HG02973 (cell line): ENCODE measurements around the gene SELENOO.

ENCODE experiments used
- ATAC-seq: cut with Tn5 transposase; IDR thresholded peaks from one replicate; pipeline ENCODE4 v1.9.1; 2021; ENCODE audit warnings: moderate library complexity; ENCODE audit not compliant: unreplicated experiment

The SELENOO gene

DNA sequence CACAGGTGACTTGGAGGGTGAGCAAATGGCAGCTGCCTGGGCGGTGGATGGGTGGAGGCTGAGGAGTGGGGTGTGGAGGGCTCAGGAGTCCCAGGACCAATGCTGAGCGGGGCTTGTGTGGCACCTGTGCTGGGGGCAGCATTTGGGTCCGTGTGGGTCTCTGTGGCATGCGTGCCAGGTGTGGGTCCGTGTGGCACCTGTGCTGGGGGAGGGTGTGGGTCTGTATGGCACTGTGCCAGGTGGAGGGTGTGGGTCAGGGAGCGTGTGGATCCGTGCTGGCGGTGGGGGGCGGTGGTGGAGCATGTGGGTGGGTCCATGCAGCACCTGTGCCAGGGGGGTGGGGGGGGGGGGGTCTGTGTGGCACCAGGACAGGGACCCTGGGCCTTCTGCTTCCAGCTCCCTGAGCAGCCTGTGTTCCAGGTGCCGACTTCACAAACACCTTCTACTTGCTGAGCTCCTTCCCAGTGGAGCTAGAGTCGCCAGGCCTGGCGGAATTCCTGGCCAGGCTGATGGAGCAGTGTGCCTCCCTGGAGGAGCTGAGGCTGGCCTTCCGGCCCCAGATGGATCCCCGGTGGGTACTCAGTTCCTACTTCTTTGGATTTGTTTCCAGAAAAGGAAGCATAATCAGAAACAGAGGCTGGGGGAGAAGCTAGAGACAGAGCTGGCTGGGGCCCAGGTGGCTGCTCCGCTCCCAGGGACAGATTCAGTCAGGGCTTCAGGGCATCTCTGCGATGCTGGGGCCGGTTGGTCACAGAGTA lies 14.7 kb downstream of the SELENOO start:
- no peak for ATAC-seq

DNA sequence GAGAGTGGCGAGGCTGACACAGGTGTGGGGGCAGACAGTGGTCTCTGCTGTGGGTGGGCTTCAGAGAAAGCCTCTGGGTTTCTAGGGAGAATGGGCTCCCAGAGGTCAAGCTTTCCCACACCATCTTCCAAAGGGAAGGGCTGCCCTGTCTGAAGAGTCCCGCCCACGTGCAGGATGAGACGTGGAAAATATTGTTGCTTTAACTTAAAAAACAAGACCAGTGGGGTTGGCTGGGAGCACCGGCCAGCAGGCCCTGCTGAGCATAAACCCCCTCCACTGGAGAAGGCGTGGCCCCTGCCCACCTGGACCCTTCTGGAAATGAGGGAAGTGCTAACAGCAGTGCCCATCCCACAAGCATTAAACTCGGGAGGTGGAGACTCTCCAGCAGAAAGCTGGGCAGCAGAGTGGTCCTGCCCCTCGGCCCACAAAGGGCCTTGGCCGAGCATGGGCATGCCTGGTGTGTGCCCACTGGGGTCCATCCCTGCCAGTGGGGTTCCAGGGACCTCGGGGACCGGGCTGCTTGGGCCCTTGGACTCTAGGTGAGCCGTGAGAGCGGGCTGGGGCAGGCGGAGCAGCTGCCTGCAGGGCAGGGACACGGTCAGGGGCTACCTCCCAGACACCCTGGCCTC lies 15.4 kb downstream of the SELENOO start:
- ATAC-seq, result no peak

- ATAC-seq, result no peak
These were observed 16.1 kb downstream of the SELENOO start for GRCh38 chr22:50216684-50217520.

- no peak for ATAC-seq
These were observed 16.8 kb downstream of the SELENOO start for GRCh38 chr22:50217543-50218152.

- ATAC-seq, result no peak
These were observed 17.6 kb downstream of the SELENOO start for GRCh38 chr22:50218153-50218995.

- no peak for ATAC-seq
These were observed 18.4 kb downstream of the SELENOO start for GRCh38 chr22:50218996-50219727.

DNA sequence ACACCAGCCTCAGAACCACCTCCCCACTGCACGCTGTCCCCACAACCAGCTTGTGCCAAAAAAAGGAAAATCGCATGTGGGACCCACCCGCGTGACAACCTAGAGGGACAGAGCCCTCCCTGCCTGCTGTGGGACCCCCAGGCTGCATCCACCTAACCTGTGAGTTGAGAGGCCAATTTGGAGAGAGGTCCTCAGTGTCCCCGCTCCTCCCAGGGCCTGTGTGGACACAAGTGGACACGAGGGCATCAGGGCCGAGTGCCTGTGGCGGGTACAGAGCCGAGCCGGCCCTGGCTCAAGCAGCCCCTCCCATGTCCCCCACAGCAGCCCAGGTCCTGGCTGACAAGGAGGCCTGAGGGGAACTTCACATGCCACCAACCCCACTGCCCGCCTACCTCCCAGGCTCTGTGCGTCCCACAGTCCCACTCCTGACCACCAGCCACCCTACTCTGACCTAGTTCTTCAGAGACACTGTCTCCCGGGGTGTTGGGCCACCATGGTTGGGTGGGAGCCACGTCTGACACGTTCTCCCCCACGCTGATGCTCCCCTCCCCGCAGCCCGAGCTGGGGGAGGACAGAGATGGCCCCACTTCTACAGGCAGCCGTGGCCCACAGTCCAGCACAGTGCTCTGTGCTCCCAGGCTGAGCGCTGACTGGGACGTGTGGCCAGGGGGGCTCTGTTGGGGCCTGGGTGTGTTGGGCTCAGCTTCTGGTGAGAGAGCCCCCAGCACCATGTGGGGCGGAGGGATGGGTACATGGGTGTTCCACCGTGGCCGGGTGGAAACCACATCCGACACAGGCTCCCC lies 19.2 kb downstream of the SELENOO start:
- ATAC-seq, result no peak

DNA sequence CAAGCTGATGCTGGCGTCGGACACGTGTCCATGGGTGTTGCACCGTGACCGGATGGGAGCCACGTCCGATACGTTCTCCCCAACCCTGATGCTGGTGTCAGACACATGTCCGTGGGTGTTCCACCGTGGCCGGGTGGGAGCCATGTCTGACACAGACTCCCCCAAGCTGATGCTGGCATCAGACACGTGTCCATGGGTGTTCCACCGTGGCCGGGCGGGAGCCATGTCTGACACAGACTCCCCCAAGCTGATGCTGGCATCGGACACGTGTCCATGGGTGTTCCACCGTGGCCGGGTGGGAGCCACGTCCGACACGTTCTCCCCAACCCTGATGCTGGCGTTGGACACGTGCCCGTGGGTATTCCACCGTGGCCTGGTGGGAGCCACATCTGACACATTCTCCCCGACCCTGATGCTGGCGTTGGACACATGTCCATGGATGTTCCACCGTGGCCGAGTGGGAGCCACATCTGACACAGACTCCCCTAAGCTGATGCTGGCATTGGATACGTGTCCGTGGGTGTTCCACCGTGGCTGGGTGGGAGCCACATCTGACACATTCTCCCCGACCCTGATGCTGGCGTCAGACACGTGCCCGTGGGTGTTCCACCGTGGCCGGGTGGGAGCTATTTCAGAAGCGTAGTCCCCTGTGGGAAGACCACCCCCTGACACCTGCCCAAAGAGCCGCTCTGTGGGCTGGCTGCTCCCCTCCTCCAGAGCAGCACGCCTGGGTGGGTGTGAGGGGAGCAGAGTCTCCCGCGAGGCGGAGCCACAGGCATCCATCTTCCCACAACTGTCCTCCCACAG lies 20.0 kb downstream of the SELENOO start:
- ATAC-seq, result no peak

DNA sequence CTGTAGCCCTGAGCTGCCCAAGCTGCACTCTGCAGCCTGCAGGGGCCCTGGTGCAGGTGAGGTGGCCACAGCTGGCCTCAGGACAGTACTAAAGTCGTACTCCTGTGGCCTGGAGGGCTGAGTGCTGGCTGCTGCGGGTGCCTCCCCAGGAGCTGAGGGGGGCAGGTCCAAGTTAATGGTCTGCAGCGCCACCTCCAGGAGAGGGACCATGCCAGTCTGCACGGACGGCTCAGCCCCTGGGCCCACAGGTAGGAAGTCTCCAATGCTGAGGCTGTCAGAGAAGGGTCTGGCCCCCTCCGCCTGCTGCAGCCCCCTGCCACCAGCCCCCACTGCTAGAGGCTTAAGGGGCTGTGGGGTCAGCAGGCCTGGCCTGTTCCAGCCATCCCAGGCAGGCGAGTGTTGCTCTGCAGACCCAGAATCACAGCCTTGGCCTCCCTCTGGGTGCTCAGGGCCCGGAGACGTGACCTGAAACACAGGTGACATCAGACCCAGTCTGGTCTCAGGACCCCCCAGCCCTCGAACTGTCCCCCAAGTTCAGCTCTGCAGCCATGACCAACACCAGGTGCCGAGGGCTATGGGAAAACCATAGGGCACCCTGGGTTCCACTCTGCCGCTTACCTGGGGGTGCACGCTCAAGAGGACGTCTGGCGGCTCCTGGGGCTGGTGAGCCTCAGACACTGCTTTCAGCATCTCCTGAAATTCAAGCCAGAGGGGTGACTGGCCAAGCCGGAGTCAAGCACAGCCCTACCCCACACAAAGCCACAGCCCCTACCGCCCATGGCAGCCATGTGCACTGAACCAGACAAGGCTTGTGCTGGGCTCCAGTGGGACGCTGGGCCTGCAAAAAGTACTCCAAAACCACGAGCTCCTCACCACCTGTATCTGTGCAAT lies 20.8 kb downstream of the SELENOO start:
- no peak for ATAC-seq

GRCh38 chr22:50222508-50222907 lies 21.7 kb downstream of the SELENOO start:
- no peak for ATAC-seq

GRCh38 chr22:50224071-50224470 lies 23.3 kb downstream of the SELENOO start:
- no peak for ATAC-seq

- no peak for ATAC-seq
These were observed 24.6 kb downstream of the SELENOO start for GRCh38 chr22:50225200-50225969.

- ATAC-seq, result no peak
These were observed 25.5 kb downstream of the SELENOO start for GRCh38 chr22:50226063-50226874.

DNA sequence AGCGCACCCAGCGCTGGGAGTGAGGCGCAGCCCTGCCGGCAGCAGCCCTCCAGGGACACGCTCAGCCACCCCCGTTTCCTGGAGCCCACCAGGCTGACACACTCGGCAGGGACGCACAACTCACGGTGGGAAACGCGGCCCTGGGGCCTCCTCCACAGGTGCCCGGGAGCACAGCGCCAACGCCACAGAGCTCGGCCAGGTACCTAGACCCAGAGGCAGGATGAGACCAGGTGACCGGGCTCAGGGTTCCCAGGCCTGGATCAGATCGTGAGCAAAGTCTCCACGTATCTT lies 26.0 kb downstream of the SELENOO start:
- no peak for ATAC-seq

DNA sequence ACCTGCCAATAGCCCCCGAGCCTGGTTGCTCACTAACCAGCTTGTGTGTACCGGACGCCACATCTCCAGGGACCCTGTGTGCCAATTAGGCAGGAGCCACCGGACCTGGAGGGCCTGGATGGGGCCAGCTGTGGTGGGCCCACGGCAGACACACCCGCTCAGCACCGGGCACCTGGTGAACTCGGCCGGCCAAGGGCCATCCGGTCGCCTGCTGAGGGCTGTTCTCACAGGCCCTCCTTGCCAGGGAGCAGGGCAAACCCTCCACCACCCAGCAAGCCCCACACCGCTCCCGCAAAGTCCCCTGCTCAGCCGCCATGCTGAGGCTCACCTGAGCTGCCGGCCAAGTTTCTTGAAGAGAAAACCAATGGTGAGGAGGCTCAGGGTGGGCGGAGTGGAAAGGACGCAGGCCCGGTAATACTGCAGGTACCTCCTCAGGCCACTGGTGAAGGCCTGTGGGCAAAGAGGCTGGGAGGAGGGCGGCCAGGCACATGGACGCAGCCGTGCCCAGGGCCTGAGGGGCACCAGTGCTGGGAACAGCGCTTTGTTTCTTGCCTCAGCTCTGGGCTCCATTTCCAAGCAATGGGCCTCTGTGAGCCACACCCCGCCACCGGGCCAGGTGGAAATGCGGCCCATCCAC lies 26.9 kb downstream of the SELENOO start:
- ATAC-seq, result no peak
